H1 (cell line): Measurements from ENCODE around the gene ACSF3. TPM values are rescaled to one million over a fixed set of nuclear protein-coding genes. Genes with fewer than 3 reads are reported as not detected.

Source experiments
- BACH1 ChIP-seq: IDR thresholded peaks from 2 replicates; pipeline ENCODE4 v1.6.1; 2012; ENCODE audit warnings: low read length, improper control_type of control experiment
- CHD7 ChIP-seq: fragments of 300-600 bp; sonication (generic); IDR thresholded peaks from 2 replicates; pipeline ENCODE4 v1.7.1; 2012; ENCODE audit warnings: low read length, moderate library complexity, mild to moderate bottlenecking, inconsistent platforms; ENCODE audit not compliant: insufficient replicate concordance
- EP300 ChIP-seq, 2 experiments: IDR thresholded peaks; 1 replicate in 1 of 2; 2 replicates in 1 of 2; pipeline ENCODE4 v1.6.1; 2011 to 2012; ENCODE audit warnings: low read depth in 2 of 2, low read length in 2 of 2, mild to moderate bottlenecking in 2 of 2, borderline replicate concordance in 1 of 2, inconsistent platforms in 1 of 2, moderate library complexity in 1 of 2
- FOSL1 ChIP-seq: IDR thresholded peaks from 2 replicates; pipeline ENCODE4 v1.6.1; 2011; ENCODE audit warnings: mild to moderate bottlenecking, low read depth, low read length, moderate library complexity; ENCODE audit not compliant: insufficient read depth
- GTF2F1 ChIP-seq: IDR thresholded peaks from 2 replicates; pipeline ENCODE4 v1.6.1; 2012; ENCODE audit warnings: low read depth, low read length, improper control_type of control experiment, borderline replicate concordance
- KDM5A ChIP-seq: fragments of 200-600 bp; IDR thresholded peaks from 2 replicates; pipeline ENCODE4 v1.7.1; 2012; ENCODE audit warnings: mild to moderate bottlenecking, low read length, inconsistent platforms, mixed read lengths
- POLR2AphosphoS5 ChIP-seq: IDR thresholded peaks from 2 replicates; pipeline ENCODE4 v1.6.1; 2011; ENCODE audit warnings: low read depth, low read length
- RAD21 ChIP-seq, 2 experiments: IDR thresholded peaks in 1 of 2; conservative IDR thresholded peaks in 1 of 2; 2 replicates each; pipeline ENCODE4 v1.6.1; 2011; ENCODE audit warnings: low read depth in 2 of 2, low read length in 2 of 2, improper control_type of control experiment in 1 of 2, inconsistent platforms in 1 of 2, mild to moderate bottlenecking in 1 of 2, moderate library complexity in 1 of 2
- SIN3A ChIP-seq, 2 experiments: IDR thresholded peaks in 1 of 2; conservative IDR thresholded peaks in 1 of 2; 2 replicates each; pipeline ENCODE4 v1.6.1; 2011 to 2012; ENCODE audit warnings: low read length in 2 of 2, improper control_type of control experiment in 1 of 2, low read depth in 1 of 2, mild to moderate bottlenecking in 1 of 2
- ZNF274 ChIP-seq: IDR thresholded peaks from 2 replicates; pipeline ENCODE4 v1.7.0; 2012; ENCODE audit warnings: low read length, borderline replicate concordance; ENCODE audit errors: extremely low read depth
- polyA plus RNA-seq, 7 experiments: library from polyadenylated mRNA; depleted of rRNA in 3 of 7; stranded (reverse) in 5 of 7; unstranded in 2 of 7; fragments of >200 nt in 5 of 7; fragments of 200-250 nt in 2 of 7; gene quantifications; 1 replicate in 5 of 7; 2 replicates in 1 of 7; 4 replicates in 1 of 7; pipeline versions ENCODE4 v1.2.1 to v1.2.3, GENCODE V29; 2011 to 2013; ENCODE audit warnings: missing spikeins in 2 of 7, mixed read lengths in 2 of 7
- total RNA-seq: library from RNA; stranded (reverse); fragmentation: NEBNext Ultra II Directional; extraction: Animal tissue kit (Norgen Biotek cat#: 25700); gene quantifications from 2 replicates; pipeline ENCODE4 v1.2.1, GENCODE V29; 2021

Gene ACSF3
- total and polyA plus RNA-seq, 2 of the 8 experiments (the other 6 are each of a cell fraction or from before 2014, with no cell fraction given), result 15.6 to 22.9 TPM

- no peak for TF ChIP-seq CHD7
- no peak for TF ChIP-seq BACH1
- no peak for TF ChIP-seq FOSL1
- TF ChIP-seq RAD21 (IDR thresholded peaks at IDR 0.05 in 1 of 2, conservative IDR thresholded peaks at IDR 0.05 in 1 of 2; ENCODE audit: low read depth in 2 of 2, low read length in 2 of 2), result no peak
- no peak for TF ChIP-seq SIN3A (conservative IDR thresholded peaks at IDR 0.05 in 1 of 2, IDR thresholded peaks at IDR 0.05 in 1 of 2; ENCODE audit: low read depth in 1 of 2, low read length in 2 of 2)
- TF ChIP-seq POLR2AphosphoS5, result no peak
- TF ChIP-seq GTF2F1, result no peak
- TF ChIP-seq ZNF274, result no peak
- no peak for TF ChIP-seq EP300 (IDR thresholded peaks at IDR 0.05; ENCODE audit: borderline replicate concordance in 1 of 2, low read depth in 2 of 2, low read length in 2 of 2)
- no peak for TF ChIP-seq KDM5A
Measured at GRCh38 chr16:89172528-89173173, 79.0 kb downstream of the ACSF3 start (continued).
